Adrenal gland (tissue), 12 donors: Measurements from ENCODE around the gene FOXP4. TPM values are rescaled to one million over a fixed set of nuclear protein-coding genes. Genes with fewer than 3 reads are reported as not detected.

ENCODE experiments used
- DNase-seq, 7 donors: peaks; one replicate each; pipeline ENCODE4 v3.0.0-alpha.2; 2019 to 2020
- H3K27ac ChIP-seq, 5 donors: fragments of 200-600 bp; sonication (generic) in 4 of 5; 1 replicate in 3 of 5; 2 replicates in 2 of 5; pipeline versions ENCODE4 v1.5.1 to v1.8.0; 2016 to 2020; ENCODE audit warnings: mild to moderate bottlenecking in 1 of 5
- H3K27me3 ChIP-seq: fragments of 200-600 bp; 2 replicates; pipeline ENCODE4 v1.8.0; 2021
- H3K36me3 ChIP-seq, 2 donors: fragments of 200-600 bp; replicated peaks in 1 of 2; 1 replicate in 1 of 2; 2 replicates in 1 of 2; pipeline versions ENCODE4 v1.5.1 to v1.8.0; 2018 to 2022
- H3K4me1 ChIP-seq, 2 donors: fragments of 200-600 bp; replicated peaks in 1 of 2; 1 replicate in 1 of 2; 2 replicates in 1 of 2; pipeline versions ENCODE4 v1.5.1 to v1.8.0; 2018 to 2021
- H3K4me3 ChIP-seq, 4 donors: fragments of 200-600 bp; sonication (generic) in 3 of 4; one replicate each; pipeline ENCODE4 v1.5.1; 2016 to 2018
- H3K9me3 ChIP-seq, 3 donors: fragments of 200-600 bp; sonication (generic) in 1 of 3; replicated peaks in 1 of 3; 1 replicate in 2 of 3; 2 replicates in 1 of 3; pipeline versions ENCODE4 v1.5.1 to v1.8.0; 2016 to 2021
- POLR2A ChIP-seq, 2 donors: fragments of 450-650 bp; IDR thresholded peaks; one replicate each; pipeline ENCODE4 v1.6.1; 2017; ENCODE audit warnings: antibody characterized with exemption in 2 of 2, mild to moderate bottlenecking in 2 of 2, moderate library complexity in 1 of 2
- WGBS, 4 donors: extraction: QIAGEN DNeasy Blood & Tissue Kit in 2 of 4; methylation state at CpG; one replicate each; pipeline versions ENCODE4 v1.1.5 to v1.1.7; 2013 to 2017; 5-methylcytosine and 5-hydroxymethylcytosine counted together
- intact Hi-C, 2 donors: fragments of 100-400 bp; cut with DNase I; formaldehyde crosslinking; loops; one replicate each; pipeline versions ENCODE4 v1.14.1 to v1.15.0; 2022 to 2023
- polyA plus RNA-seq, 3 donors: library from polyadenylated mRNA; stranded (reverse); fragments of 200-250 nt in 2 of 3; fragments of 350-450 nt in 1 of 3; fragmentation: Illumina TruSeq in 1 of 3; extraction: RNeasy Lipid Tissue Mini Kit (QIAGEN cat#74804) in 1 of 3; gene quantifications; one replicate each; pipeline ENCODE4 v1.2.3, GENCODE V29; 2013 to 2014
- total RNA-seq, 9 donors: library from RNA; depleted of rRNA in 4 of 9; stranded (reverse); fragments of >200 nt in 4 of 9; fragments of 120-200 nt in 1 of 9; fragmentation: NEBNext Ultra II Directional in 1 of 9; extraction: Animal tissue kit (Norgen Biotek cat#: 25700) in 1 of 9; gene quantifications; one replicate each; pipeline versions ENCODE4 v1.1.0 to v1.2.4, GENCODE V29; 2013 to 2023
- TF ChIP-seq, protein P1 (sequence below), 6 experiments: fragments of 450-650 bp in 4 of 6; fragments of 200-600 bp in 2 of 6; sonication (generic) in 1 of 6; IDR thresholded peaks; 1 replicate in 5 of 6; 2 replicates in 1 of 6; pipeline versions ENCODE4 v1.5.1 to v1.8.0; 2016 to 2021; ENCODE audit warnings: antibody characterized with exemption in 6 of 6, mild to moderate bottlenecking in 2 of 6, moderate library complexity in 1 of 6
- donor health status: healthy with polysubstance abuse.
- donor health status: Bipolar disorder and iron deficiency.
- donor health status: DM: yes; HTN: yes; CAD: no.
- donor health status: DM: no; HTN: no; CAD: no.
- donor health status: DM: no; HTN: no; CAD: no.
- donor health status: DM: yes; HTN: yes; CAD: no.

FOXP4 gene
- total and polyA plus RNA-seq, 12 donors, result 1.6 to 18.2 (median 11.3) TPM

- no peaks in the 10 kb centered on the region for H3K9me3 ChIP-seq
- WGBS, 4 donors, result 85 to 92% (median 90%) methylated on average over 4 to 5 of the region's 5 CpGs
- H3K4me1 ChIP-seq, result no peaks in the 10 kb centered on the region
- DNase-seq, result no peak
- no peak overlapping the region for H3K27ac ChIP-seq
- intact Hi-C loops, result no loop called here
- no peak for TF ChIP-seq POLR2A (IDR thresholded peaks at IDR 0.05)
- TF ChIP-seq, protein P1, sequence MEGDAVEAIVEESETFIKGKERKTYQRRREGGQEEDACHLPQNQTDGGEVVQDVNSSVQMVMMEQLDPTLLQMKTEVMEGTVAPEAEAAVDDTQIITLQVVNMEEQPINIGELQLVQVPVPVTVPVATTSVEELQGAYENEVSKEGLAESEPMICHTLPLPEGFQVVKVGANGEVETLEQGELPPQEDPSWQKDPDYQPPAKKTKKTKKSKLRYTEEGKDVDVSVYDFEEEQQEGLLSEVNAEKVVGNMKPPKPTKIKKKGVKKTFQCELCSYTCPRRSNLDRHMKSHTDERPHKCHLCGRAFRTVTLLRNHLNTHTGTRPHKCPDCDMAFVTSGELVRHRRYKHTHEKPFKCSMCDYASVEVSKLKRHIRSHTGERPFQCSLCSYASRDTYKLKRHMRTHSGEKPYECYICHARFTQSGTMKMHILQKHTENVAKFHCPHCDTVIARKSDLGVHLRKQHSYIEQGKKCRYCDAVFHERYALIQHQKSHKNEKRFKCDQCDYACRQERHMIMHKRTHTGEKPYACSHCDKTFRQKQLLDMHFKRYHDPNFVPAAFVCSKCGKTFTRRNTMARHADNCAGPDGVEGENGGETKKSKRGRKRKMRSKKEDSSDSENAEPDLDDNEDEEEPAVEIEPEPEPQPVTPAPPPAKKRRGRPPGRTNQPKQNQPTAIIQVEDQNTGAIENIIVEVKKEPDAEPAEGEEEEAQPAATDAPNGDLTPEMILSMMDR (IDR thresholded peaks at IDR 0.05), result no peak
- H3K4me3 ChIP-seq, result no peak overlapping the region
- no peaks in the 10 kb centered on the region for H3K36me3 ChIP-seq
- no peaks in the 10 kb centered on the region for H3K27me3 ChIP-seq
Measured at GRCh38 chr6:41529049-41529448, 17.1 kb upstream of the FOXP4 start.

DNA sequence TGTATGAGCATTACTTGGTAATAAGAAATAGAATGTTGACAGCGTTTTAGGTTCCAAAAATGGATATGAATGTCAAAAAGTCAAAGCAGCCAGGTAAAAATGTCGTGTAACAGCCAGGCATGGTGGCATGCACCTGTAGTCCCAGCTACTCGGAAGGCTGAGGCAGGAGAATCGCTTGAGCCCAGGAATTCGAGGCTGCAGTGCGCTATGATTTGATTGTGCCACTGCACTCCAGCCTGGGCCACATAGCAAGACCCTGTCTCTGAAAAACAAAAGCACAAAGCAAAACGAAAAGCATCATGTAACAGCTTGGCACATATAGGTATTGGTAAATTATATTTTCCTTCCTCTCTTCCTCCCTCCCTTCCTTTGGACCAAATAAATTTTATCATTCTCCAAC, 16.2 kb upstream of the FOXP4 start:
- H3K9me3 ChIP-seq, result no peaks in the 10 kb centered on the region
- H3K36me3 ChIP-seq, result no peaks in the 10 kb centered on the region
- peaks cover 2% of the 10 kb centered on the region for H3K27me3 ChIP-seq
- TF ChIP-seq POLR2A (IDR thresholded peaks at IDR 0.05), result no peak
- TF ChIP-seq, protein P1 (IDR thresholded peaks at IDR 0.05), result no peak
- H3K4me3 ChIP-seq, result no peak overlapping the region
- no peak for DNase-seq
- no peak overlapping the region for H3K27ac ChIP-seq
- WGBS, 4 donors, result 67 to 80% (median 72%) methylated on average over 7 of the region's 7 CpGs
- intact Hi-C loops, result no loop called here
- no peaks in the 10 kb centered on the region for H3K4me1 ChIP-seq

GRCh38 chr6:41530476-41530875, 15.7 kb upstream of the FOXP4 start:
- no peak for DNase-seq
- Histone ChIP-seq H3K36me3 (no peaks in the 10 kb centered on the region), H3K4me1 (no peaks in the 10 kb centered on the region), H3K27ac (no peak overlapping the region), H3K9me3 (no peaks in the 10 kb centered on the region), H3K27me3 (peaks cover 2% of the 10 kb centered on the region), H3K4me3 (no peak overlapping the region)
- WGBS, 4 donors, result 69 to 80% (median 76%) methylated on average over 7 of the region's 7 CpGs
- intact Hi-C loops, result no loop called here
- TF ChIP-seq, protein P1 (IDR thresholded peaks at IDR 0.05), result no peak
- TF ChIP-seq POLR2A (IDR thresholded peaks at IDR 0.05), result no peak

GRCh38 chr6:41531016-41531415, 15.2 kb upstream of the FOXP4 start:
- no peaks in the 10 kb centered on the region for H3K9me3 ChIP-seq
- TF ChIP-seq POLR2A (IDR thresholded peaks at IDR 0.05), result no peak
- TF ChIP-seq, protein P1 (IDR thresholded peaks at IDR 0.05), result no peak
- peaks cover 2% of the 10 kb centered on the region for H3K27me3 ChIP-seq
- H3K4me1 ChIP-seq, result no peaks in the 10 kb centered on the region
- DNase-seq, result no peak
- intact Hi-C loops, result no loop called here
- no peak overlapping the region for H3K27ac ChIP-seq
- no peak overlapping the region for H3K4me3 ChIP-seq
- no peaks in the 10 kb centered on the region for H3K36me3 ChIP-seq
